ENCODE results near the gene MPLKIP.

MPLKIP gene

GRCh38 chr7:40092182-40092581 lies 42.2 kb downstream of the MPLKIP start:
- H3K9ac ChIP-seq (ENCODE audit: low read length), result no peak overlapping the region
- H3K27ac ChIP-seq (ENCODE audit: low read depth, low read length), result no peak overlapping the region
- H3K4me3 ChIP-seq (ENCODE audit: low read length), result no peak overlapping the region
- no peaks in the 10 kb centered on the region for H3K4me1 ChIP-seq (ENCODE audit: control insufficient read depth, insufficient read depth, low read length)
- H3K27me3 ChIP-seq (ENCODE audit: control insufficient read depth, insufficient read depth, low read length), result no peaks in the 10 kb centered on the region
- peaks cover 20% of the 10 kb centered on the region for H3K36me3 ChIP-seq (ENCODE audit: control insufficient read depth, insufficient read depth, low read length)

DNA sequence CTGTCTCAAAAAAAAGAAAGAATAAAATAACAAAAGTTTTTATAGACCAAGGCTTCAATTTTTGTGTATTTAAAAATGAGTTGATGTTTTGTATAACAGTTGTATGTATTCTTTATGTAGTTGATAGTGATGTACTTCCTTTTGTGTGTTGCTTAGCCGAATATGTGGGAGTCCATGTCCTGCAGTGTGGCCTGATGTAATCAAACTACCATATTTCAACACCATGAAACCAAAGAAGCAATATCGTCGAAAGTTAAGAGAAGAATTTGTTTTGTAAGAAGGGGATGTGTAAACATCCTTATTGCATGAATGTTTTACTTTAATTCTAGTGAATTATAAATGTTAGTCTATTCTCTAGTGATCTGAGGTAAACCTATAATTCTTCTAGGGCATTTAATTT lies 56.6 kb downstream of the MPLKIP start:
- Histone ChIP-seq H3K36me3 (ENCODE audit: control insufficient read depth, insufficient read depth, low read length) (no peaks in the 10 kb centered on the region), H3K27me3 (ENCODE audit: control insufficient read depth, insufficient read depth, low read length) (no peaks in the 10 kb centered on the region), H3K4me3 (ENCODE audit: low read length) (no peak overlapping the region), H3K4me1 (ENCODE audit: control insufficient read depth, insufficient read depth, low read length) (no peaks in the 10 kb centered on the region), H3K9ac (ENCODE audit: low read length) (no peak overlapping the region), H3K27ac (ENCODE audit: low read depth, low read length) (no peak overlapping the region)

Data from rectal smooth muscle tissue (tissue), 1 donor.